ENCODE data around the gene ACSS2.

The ACSS2 gene

GRCh38 chr20:34951252-34951651, 74.8 kb downstream of the ACSS2 start:
- DNase-seq, result no peak

GRCh38 chr20:34951652-34952051, 75.2 kb downstream of the ACSS2 start:
- no peak for DNase-seq

GRCh38 chr20:34952671-34953070, 76.3 kb downstream of the ACSS2 start:
- DNase-seq, result no peak

GRCh38 chr20:34953960-34954359, 77.5 kb downstream of the ACSS2 start:
- DNase-seq, result no peak

GRCh38 chr20:34954904-34955230, 78.5 kb downstream of the ACSS2 start:
- DNase-seq, result peak in 1 of 2 donors; percentile 1

- DNase-seq, result peak; percentile 94 to 97
Observed at GRCh38 chr20:34955231-34956040, 79.0 kb downstream of the ACSS2 start, which contains the start of the genes GSS and MYH7B. TSS of gene GSS (minus strand) at chr20:34955806. CDS start at chr20:34951852, 3,954 bp downstream. TSS of gene MYH7B (plus strand) at chr20:34955868. CDS start at chr20:34978006, 22,138 bp downstream.

GRCh38 chr20:34956041-34956458, 79.6 kb downstream of the ACSS2 start:
- DNase-seq, result no peak

- no peak for DNase-seq
Observed at GRCh38 chr20:34956751-34957472, 80.5 kb downstream of the ACSS2 start.

- DNase-seq, result no peak
Observed at GRCh38 chr20:34964486-34964885, 88.1 kb downstream of the ACSS2 start.

GRCh38 chr20:34965051-34965450, 88.6 kb downstream of the ACSS2 start:
- DNase-seq, result no peak

GRCh38 chr20:34967421-34967820, 91.0 kb downstream of the ACSS2 start:
- DNase-seq, result no peak

- DNase-seq, result no peak
Observed at GRCh38 chr20:34968042-34968775, 91.8 kb downstream of the ACSS2 start.

GRCh38 chr20:34970193-34970840, 93.9 kb downstream of the ACSS2 start:
- DNase-seq, result no peak

- DNase-seq, result no peak
Observed at GRCh38 chr20:34970846-34971560, 94.6 kb downstream of the ACSS2 start.

- DNase-seq, result no peak
Observed at GRCh38 chr20:34971561-34972235, 95.3 kb downstream of the ACSS2 start.

GRCh38 chr20:34974246-34974645, 97.8 kb downstream of the ACSS2 start:
- no peak for DNase-seq

- no peak for DNase-seq
Observed at GRCh38 chr20:34976286-34976685, 99.9 kb downstream of the ACSS2 start.
